GM18520 (cell line): ENCODE measurements around the gene PACS2.
"Not testable (repeated sequence)": the region's sequence is repeated elsewhere in the genome, so short reads cannot be mapped to it uniquely, and the experiment has no call there.

ENCODE experiments used
- ATAC-seq: cut with Tn5 transposase; IDR thresholded peaks from one replicate; pipeline ENCODE4 v1.9.1; 2021; ENCODE audit not compliant: unreplicated experiment

The PACS2 gene

GRCh38 chr14:105348945-105349699 is 34.6 kb downstream of the PACS2 start:
- ATAC-seq = no peak

DNA sequence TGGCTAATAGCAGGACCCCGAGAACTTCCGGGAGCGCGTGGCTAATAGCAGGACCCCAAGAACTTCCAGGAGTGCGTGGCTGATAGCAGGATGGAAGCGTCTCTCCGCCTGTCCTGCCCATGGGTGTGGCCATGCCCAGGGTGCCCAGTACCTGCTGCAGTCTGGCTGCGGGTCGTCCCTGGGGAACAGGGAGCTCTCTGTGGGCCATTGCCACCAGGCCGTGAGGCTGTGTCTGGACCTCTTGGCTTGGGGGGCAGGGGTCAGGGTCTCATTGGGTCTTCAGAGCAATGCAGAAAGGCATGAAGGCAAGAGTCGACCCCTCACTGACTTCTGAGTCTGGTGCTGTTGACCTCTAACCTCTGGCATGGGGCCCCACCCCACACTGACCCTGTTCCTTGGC is 35.4 kb downstream of the PACS2 start:
- ATAC-seq = no peak

DNA sequence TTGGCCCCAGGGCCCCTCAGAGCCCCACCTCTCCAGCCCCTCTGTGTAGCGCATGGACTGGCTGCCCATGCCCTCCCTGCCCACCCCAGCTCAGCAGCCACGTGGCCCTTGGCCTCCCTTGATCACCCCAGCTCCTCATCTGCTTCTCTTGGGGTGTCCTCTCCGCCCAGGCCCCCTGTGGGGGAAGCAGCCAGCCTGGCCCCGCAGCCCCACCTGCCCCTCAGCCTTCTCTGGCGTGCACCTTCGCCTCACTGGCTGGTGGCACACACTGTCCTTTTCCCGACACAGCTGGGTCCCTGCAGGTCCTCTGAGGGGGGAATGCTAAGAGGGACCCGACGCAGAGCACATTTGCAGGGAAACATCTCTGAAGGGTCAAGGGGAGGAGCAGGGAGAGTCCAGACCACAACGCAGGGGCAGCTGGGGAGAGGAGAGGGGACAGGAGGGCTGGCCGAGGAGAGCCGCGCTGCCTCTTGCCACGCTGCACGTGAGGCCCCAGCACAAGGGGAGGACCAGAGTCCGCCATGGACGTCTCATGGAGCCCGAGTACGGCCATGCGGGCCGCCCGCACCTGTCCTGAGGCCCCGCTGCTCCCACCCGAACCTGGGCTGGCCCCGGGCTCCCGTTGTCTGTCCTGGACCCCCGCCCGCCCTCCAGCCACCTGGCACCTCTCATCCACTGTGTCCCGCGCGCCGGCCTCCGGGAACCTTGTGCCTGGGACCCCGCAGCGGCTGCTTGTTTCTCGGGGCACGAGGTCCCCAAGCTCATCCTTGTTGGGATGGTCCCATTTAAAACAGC is 36.1 kb downstream of the PACS2 start:
- no peak for ATAC-seq

DNA sequence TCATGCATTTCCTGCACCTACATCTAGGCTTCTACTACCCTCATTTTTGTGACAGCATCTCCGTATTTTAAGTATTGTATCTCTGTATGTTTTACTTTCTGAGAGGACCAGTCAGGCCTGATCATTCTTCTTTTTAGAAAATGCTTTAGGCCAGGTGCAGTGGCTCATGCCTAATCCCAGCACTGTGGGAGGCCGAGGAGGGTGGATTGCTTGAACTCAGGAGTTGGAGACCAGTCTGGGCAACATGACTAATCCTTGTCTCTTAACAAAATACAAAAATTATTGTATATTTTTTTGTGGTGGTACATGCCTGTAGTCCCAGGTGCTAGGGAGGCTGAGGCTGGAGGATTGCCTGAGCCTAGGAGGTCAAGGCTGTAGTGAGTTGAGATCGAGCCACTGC is 36.9 kb downstream of the PACS2 start:
- no peak for ATAC-seq

DNA sequence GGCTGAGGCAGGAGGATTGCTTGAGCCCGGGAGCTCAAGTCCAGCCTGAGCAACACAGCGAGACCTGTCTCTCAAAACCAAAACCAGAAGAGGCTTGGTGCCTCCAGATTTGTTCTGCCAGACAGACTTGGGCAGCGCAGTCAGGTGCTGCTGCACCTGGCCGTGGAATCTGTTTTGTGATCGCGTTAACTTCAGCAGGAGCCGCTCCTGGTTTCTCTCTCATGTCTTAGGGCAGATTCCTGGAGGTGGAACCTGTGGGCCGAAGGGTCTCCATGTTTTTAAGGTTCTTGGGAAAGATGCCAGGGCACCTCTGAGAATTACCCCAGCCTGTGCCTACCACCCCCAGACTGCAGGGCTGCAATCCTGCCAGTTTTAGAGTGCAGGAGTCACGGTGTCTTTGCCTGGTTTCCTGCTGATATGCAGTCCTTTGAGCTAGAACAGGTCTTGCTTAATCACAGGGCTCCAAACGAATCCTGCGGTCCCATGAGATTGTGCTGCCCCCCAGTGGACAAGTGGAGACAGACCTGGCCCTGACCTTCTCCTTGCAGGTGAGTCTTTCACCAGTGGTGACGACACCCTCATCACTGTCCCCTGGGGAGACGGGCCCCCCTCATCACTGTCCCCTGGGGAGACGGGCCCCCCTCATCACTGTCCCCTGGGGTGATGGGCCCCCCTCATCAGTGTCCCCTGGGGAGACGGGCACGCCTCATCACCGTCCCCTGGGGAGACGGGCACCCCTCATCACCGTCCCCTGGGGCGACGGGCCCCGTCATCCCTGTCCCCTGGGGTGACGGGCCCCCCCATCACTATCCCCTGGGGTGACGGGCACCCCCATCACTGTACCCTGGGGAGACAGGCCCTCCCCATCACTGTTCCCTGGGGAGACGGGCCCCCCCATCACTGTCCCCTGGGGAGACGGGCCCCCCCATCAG is 37.6 kb downstream of the PACS2 start:
- no peak for ATAC-seq

GRCh38 chr14:105353136-105353535 is 38.6 kb downstream of the PACS2 start:
- ATAC-seq = no peak

DNA sequence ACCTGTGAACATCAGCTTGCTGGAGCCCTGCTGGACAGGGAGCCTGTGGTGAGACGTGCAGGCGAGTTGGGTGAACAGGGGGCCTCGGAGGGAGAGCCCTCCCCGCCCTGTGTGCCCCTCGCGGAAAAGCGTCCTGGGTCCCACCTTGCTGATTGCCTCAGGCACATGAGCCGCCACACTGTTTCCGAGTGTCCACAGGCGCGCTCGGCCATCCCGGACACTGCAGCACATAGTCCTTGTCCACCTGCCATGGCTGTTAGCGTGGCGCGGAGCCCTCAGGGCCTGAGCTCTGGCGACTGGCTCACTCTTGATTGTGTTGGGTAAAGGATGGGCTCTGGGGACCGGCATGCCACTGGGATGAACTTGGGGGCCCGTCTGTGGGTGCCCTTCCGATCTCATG is 40.0 kb downstream of the PACS2 start:
- ATAC-seq = no peak

DNA sequence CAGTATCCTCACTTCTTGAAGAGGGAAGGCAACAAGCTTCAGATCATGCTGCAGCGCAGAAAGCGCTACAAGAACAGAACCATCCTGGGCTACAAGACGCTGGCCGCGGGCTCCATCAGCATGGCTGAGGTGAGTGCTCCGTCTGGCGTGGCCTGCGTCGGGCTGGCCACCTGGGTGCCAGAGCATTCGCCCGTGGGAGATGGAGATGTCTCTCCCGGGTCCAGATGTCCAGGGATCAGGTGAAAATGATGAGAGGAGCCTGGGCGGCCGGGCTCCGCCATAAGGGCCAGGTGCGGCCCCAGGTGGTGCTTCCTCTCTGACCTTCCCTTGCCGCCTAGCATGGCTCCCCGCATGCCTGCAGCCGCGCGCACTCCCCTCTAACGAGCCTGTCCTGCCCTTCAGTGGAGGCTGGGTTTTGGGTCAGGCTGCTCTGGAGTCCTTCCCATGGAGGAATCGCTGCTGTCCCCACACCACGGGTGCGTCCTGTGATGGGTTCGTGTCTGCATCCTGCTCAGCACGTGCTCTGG is 40.6 kb downstream of the PACS2 start:
- no peak for ATAC-seq

DNA sequence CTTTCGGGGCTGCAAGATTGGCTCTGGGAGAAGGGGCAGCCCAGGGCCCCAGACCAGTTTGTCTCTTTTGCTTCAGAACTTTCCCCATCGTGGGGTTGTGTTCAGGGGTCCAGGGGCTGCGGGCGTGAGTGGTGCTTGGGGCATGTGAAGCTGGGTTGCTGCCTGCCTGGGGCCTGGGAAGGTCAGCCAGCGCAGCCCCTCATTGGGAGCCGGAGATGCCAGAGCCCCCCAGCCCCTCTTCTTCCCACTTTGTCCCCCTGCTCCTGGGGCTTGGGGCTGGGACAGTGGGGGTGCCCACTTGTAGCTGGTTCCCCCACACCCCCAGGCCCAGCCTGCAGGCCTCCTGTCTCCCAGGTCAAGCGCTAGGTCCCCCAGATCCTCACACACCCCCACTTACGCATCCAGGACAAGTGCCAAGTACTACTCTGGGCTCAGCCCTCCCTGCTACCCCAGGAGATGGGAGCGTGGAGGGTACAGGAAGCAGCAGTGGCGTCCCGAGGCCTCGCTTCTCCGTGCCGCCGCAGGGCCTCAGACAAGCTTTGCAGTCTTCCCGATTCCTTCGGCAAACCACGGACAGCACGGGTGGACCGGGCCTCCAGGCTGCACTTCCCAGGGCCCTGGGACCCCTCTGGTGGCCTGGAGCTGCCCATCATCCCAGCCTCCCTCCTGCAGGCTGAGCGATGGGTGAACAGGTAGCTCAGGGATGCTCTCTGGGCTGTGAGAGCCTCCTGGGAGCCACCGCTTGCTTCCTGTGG is 41.5 kb downstream of the PACS2 start:
- no peak for ATAC-seq

DNA sequence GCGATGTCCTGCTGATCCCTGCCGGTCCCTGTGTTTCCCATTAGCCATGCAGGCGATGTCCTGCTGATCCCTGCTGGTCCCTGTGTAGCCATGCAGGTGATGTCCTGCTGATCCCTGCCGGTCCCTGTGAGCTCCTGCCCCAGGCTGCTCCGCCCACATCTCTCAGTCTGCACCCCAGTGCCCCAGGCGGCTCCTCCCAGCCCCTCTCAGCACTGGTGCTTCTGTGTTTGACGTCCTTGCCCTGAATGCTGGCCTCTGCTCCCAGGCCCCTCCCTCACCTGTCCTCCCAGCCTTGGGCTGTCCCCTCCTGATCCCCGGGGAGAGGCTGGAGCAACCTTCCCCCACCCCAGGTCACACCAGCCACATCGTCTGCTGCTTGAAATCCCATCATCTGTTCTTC is 42.4 kb downstream of the PACS2 start:
- no peak for ATAC-seq

GRCh38 chr14:105357626-105358025 is 43.1 kb downstream of the PACS2 start:
- ATAC-seq = no peak

GRCh38 chr14:105358140-105358846 is 43.7 kb downstream of the PACS2 start:
- ATAC-seq = no peak

DNA sequence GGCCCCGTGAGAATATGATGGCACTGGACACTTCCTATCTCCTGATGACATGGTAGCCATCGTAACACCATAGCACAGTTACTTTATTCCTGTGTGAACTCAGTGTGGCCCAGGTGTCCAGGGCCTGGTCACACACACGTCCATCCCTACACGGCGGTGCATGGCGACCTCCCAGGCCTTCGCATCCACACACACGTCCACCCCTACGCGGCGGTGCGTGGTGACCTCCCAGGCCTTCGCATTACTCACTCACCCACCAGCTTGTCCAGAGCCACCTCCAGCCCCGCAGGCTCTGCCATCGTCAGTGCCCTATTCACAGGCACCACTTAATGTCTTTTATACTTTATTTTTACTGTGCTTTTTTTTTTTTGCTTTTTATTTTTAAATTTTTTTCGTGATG is 44.4 kb downstream of the PACS2 start:
- no peak for ATAC-seq

GRCh38 chr14:105361412-105361811 is 46.9 kb downstream of the PACS2 start:
- ATAC-seq = not testable (repeated sequence)

DNA sequence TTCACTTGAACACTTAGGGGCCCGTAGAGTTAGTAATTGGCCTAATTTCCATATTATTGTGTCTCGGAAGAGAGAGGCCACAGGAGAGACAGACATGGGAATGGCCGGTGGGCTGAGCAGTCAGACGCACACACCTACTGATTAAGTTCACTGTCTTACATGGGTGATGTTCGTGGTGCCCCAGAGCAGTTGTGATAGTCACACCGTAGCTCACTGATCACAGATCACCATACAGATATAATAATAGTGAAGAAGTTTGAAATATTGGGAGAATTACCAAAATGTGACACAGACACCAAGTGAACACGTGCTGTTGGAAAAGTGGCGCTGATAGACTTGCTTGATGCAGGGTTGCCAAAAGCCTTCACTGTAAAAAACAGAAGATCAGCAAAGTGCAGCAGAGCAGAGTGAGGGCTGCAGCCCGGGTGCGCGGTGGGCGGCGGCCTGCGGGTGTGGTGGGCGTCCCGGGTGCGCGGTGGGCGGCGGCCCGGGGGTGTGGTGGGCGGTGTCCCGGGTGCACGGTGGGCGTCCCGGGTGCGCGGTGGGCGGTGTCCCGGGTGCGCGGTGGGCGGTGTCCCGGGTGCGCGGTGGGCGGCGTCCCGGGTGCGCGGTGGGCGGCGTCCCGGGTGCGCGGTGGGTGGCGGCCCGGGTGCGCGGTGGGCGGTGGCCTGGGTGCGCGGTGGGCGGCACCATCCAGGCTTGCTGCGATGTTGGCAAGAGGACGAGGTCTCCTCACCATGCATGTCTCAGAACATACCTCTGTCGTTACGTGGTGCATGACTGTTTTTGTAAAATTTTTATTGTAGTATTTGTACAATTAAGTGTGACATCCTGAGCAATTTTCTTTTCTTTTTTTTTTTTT is 49.5 kb downstream of the PACS2 start:
- ATAC-seq = no peak

GRCh38 chr14:105365101-105365500 is 50.6 kb downstream of the PACS2 start:
- no peak for ATAC-seq

DNA sequence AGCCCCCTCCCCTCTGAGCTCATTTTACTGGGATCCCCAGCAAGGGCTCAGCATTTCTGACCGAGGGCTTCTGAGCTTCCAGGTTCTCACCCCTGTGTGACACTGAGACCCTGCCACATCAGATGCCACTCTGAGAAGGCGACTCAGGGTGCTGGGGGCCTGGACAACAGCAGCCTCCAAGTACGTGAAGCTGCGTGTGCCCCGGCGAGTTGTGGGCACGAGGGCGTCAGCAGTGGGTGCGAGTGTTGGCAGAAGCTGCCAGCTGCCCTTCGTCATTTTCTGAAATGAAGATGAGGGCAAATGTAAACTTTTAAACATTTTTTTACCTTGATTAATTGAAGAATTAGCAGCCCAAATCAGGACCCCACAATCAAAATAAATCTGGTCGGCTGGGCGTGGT is 51.1 kb downstream of the PACS2 start:
- ATAC-seq = no peak

DNA sequence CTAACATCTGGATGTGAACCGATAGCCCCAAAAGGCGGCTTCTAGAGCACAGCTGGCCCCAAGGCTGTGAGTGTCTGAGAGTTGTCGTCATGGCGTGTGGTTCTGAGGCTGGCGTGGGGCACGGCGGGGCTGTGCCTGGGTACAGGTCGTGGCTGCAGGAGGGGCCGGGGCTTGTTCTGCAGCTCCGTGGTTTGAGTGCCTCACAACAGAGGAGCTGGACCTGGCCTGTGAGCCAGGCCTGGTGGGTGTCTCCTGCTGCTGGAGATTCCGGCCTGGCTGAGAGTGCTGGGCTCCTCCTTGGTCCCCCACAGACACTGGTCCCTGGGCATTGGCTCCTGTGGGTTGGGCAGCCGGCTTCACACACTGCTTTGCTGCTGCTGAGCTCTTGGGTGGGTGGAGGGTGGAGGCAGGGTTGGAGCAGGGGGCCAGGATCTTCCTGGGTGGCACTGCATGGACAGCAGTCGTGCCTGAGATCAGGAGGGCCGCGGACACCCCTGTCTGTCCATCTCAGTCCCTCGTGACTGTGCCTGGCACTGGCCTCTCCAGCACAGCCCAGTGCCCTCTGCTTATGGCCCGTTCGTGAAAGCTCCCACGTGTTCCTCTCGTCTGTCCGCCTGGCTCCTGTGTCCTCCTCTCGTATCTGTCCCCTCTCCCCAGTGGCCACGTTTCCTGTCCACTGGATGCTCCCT is 52.0 kb downstream of the PACS2 start:
- no peak for ATAC-seq
